Right atrium auricular region (tissue), 2 donors: ENCODE results near the gene GPX4. TPM values are rescaled to one million over a fixed set of nuclear protein-coding genes. Genes with fewer than 3 reads are reported as not detected.

Experiments
- DNase-seq: peaks from one replicate; pipeline ENCODE4 v3.0.0-alpha.2; 2019; ENCODE audit warnings: low spot score
- H3K27ac ChIP-seq, 2 donors: fragments of 200-600 bp; sonication (generic); 1 replicate in 1 of 2; 2 replicates in 1 of 2; pipeline ENCODE4 v1.5.1; 2016 to 2019
- H3K27me3 ChIP-seq, 2 donors: fragments of 200-600 bp; sonication (generic); one replicate each; pipeline versions ENCODE4 v1.5.1 to v1.6.0; 2017 to 2019
- H3K36me3 ChIP-seq: fragments of 200-600 bp; sonication (generic); one replicate; pipeline ENCODE4 v1.5.1; 2016
- H3K4me1 ChIP-seq, 2 donors: fragments of 200-600 bp; sonication (generic); one replicate each; pipeline versions ENCODE4 v1.5.1 to v1.6.0; 2017 to 2019
- H3K4me3 ChIP-seq, 2 donors: fragments of 200-600 bp; sonication (generic); 1 replicate in 1 of 2; 2 replicates in 1 of 2; pipeline ENCODE4 v1.5.1; 2017 to 2019; ENCODE audit warnings: mild to moderate bottlenecking in 1 of 2, moderate library complexity in 1 of 2
- H3K9me3 ChIP-seq, 2 donors: fragments of 200-600 bp; sonication (generic); one replicate each; pipeline ENCODE4 v1.5.1; 2019
- CTCF ChIP-seq, 2 donors: fragments of 200-600 bp; sonication (generic); IDR thresholded peaks; one replicate each; pipeline ENCODE4 v1.5.1; 2019; ENCODE audit warnings: antibody characterized with exemption in 2 of 2
- total RNA-seq, 2 donors: library from RNA; depleted of rRNA; stranded (reverse); fragments of >200 nt; gene quantifications; one replicate each; pipeline ENCODE4 v1.1.0, GENCODE V29; 2016

GPX4 gene
- total RNA-seq, 2 donors from 2014 or later = 404 to 529 TPM

GRCh38 chr19:1135454-1135853 is 31.7 kb downstream of the GPX4 start:
- no peak overlapping the region for H3K27ac ChIP-seq
- no peaks in the 10 kb centered on the region for H3K27me3 ChIP-seq
- H3K36me3 ChIP-seq = peaks cover 2% of the 10 kb centered on the region
- H3K4me1 ChIP-seq = peaks cover 0 to 46% of the 10 kb centered on the region in 2 donors
- TF ChIP-seq CTCF (IDR thresholded peaks at IDR 0.05) = no peak
- H3K9me3 ChIP-seq = no peaks in the 10 kb centered on the region
- H3K4me3 ChIP-seq = no peak overlapping the region
- DNase-seq = no peak

- H3K27ac ChIP-seq = no peak overlapping the region
- no peak for TF ChIP-seq CTCF (IDR thresholded peaks at IDR 0.05)
- no peak overlapping the region for H3K4me3 ChIP-seq
- peaks cover 0 to 39% of the 10 kb centered on the region in 2 donors for H3K4me1 ChIP-seq
- H3K9me3 ChIP-seq = no peaks in the 10 kb centered on the region
- DNase-seq = no peak
- no peaks in the 10 kb centered on the region for H3K27me3 ChIP-seq
- peaks cover 6% of the 10 kb centered on the region for H3K36me3 ChIP-seq
Measured at GRCh38 chr19:1136201-1136600, 32.4 kb downstream of the GPX4 start.

- H3K36me3 ChIP-seq = peaks cover 6% of the 10 kb centered on the region
- H3K9me3 ChIP-seq = no peaks in the 10 kb centered on the region
- no peaks in the 10 kb centered on the region for H3K27me3 ChIP-seq
- peaks cover 0 to 34% of the 10 kb centered on the region in 2 donors for H3K4me1 ChIP-seq
- no peak for TF ChIP-seq CTCF (IDR thresholded peaks at IDR 0.05)
- H3K27ac ChIP-seq = no peak overlapping the region
- H3K4me3 ChIP-seq = no peak overlapping the region
- no peak for DNase-seq
Measured at GRCh38 chr19:1136621-1137317, 33.0 kb downstream of the GPX4 start.

- peaks cover 6% of the 10 kb centered on the region for H3K36me3 ChIP-seq
- no peak for TF ChIP-seq CTCF (IDR thresholded peaks at IDR 0.05)
Measured at GRCh38 chr19:1138121-1138520, 34.3 kb downstream of the GPX4 start.

GRCh38 chr19:1139126-1139525 is 35.3 kb downstream of the GPX4 start:
- Histone ChIP-seq H3K27ac (no peak overlapping the region), H3K27me3 (no peaks in the 10 kb centered on the region), H3K9me3 (no peaks in the 10 kb centered on the region), H3K4me3 (no peak overlapping the region), H3K36me3 (peaks cover 16% of the 10 kb centered on the region), H3K4me1 (peaks cover 0 to 16% of the 10 kb centered on the region in 2 donors)
- DNase-seq = no peak
- TF ChIP-seq CTCF (IDR thresholded peaks at IDR 0.05) = no peak

More at GRCh38 chr19:1138121-1138520, 34.3 kb downstream of the GPX4 start:
- Histone ChIP-seq H3K27ac (no peak overlapping the region), H3K4me3 (no peak overlapping the region), H3K27me3 (no peaks in the 10 kb centered on the region), H3K9me3 (no peaks in the 10 kb centered on the region), H3K4me1 (peaks cover 0 to 21% of the 10 kb centered on the region in 2 donors)
- DNase-seq = no peak
